GM10248 (cell line): ENCODE results near the gene POLR2E.

Source experiments
- CTCF ChIA-PET: fragments of 300-600 bp; sonication (Branson Sonifier 250); formaldehyde crosslinking; extraction: SDS; loops from one replicate; lab custom pipeline; 2021; ENCODE audit warnings: antibody characterized with exemption; lab: Yijun Ruan, JAX
- POLR2A ChIA-PET: fragments of 350-650 bp; sonication (Branson Sonifier 250); formaldehyde crosslinking; extraction: SDS; loops from one replicate; lab custom pipeline; 2020; ENCODE audit warnings: antibody characterized with exemption; lab: Yijun Ruan, JAX
- DNase-seq: peaks from one replicate; pipeline ENCODE4 v3.0.0; 2012; ENCODE audit errors: extremely low spot score
- CTCF ChIP-seq: IDR thresholded peaks from 2 replicates; pipeline ENCODE4 v1.5.1; 2012; ENCODE audit warnings: mild to moderate bottlenecking, low read depth; ENCODE audit errors: extremely low read depth, missing control alignments, control extremely low read depth

The POLR2E gene

GRCh38 chr19:1066748-1067340 lies 28.3 kb downstream of the POLR2E start, which contains the start of gene ARHGAP45:
Gene ARHGAP45, plus strand, starts transcription at chr19:1067167. Its CDS starts 239 bp downstream, at chr19:1067406.
- TF ChIP-seq CTCF = no peak
- DNase-seq = peak; percentile 87
- CTCF ChIA-PET = interaction anchor here (1.1 to 3.0 kb wide), 9 partner anchors 10 to 204 kb away, joined by 3 to 15 read pairs (median 5); partner anchors contain the start of gene ABCA7
- POLR2A ChIA-PET = interaction anchor here (0.5 to 1.0 kb wide), 6 partner anchors 9 to 455 kb away, joined by 3 to 6 read pairs (median 4); partner anchors contain the start of gene ABCA7

GRCh38 chr19:1066251-1066747 lies 28.9 kb downstream of the POLR2E start:
- no peak for DNase-seq
- TF ChIP-seq CTCF = no peak
- POLR2A ChIA-PET = interaction anchor here (0.5 to 1.0 kb wide), 4 partner anchors 9 to 454 kb away, joined by 3 to 6 read pairs (median 4); partner anchors contain the start of gene ABCA7
- CTCF ChIA-PET = interaction anchor here (0.9 to 3.0 kb wide), 6 partner anchors 11 to 178 kb away, joined by 3 to 15 read pairs (median 5); no protein-coding TSS in a partner anchor

GRCh38 chr19:1065606-1066109 lies 29.5 kb downstream of the POLR2E start:
- no peak for TF ChIP-seq CTCF
- no peak for DNase-seq
- ChIA-PET CTCF (interaction anchor here (0.9 to 3.0 kb wide), 6 partner anchors 10 to 64 kb away, joined by 3 to 15 read pairs (median 6); no protein-coding TSS in a partner anchor), POLR2A (no interaction called here)

- DNase-seq = peak; percentile 79
- TF ChIP-seq CTCF = peak; percentile 77
- POLR2A ChIA-PET = no interaction called here
- CTCF ChIA-PET = interaction anchor here (0.7 to 3.0 kb wide), 14 partner anchors 9 to 128 kb away, joined by 3 to 15 read pairs (median 4); no protein-coding TSS in a partner anchor
These were observed 30.2 kb downstream of the POLR2E start for GRCh38 chr19:1064661-1065605.

GRCh38 chr19:1063909-1064660 lies 31.1 kb downstream of the POLR2E start:
- no peak for DNase-seq
- TF ChIP-seq CTCF = no peak
- POLR2A ChIA-PET = no interaction called here
- CTCF ChIA-PET = interaction anchor here (0.7 to 3.0 kb wide), 13 partner anchors 9 to 129 kb away, joined by 3 to 15 read pairs (median 4); no protein-coding TSS in a partner anchor
